ENCODE data around the gene CSE1L. TPM values are rescaled to one million over a fixed set of nuclear protein-coding genes. Genes with fewer than 3 reads are reported as not detected.

The CSE1L gene
- total RNA-seq, 4 donors from 2014 or later, result 32.8 to 88.9 (median 70.1) TPM

GRCh38 chr20:49138431-49138830 is 92.3 kb downstream of the CSE1L start:
- Histone ChIP-seq H3K4me3 (no peak overlapping the region), H3K4me1 (peaks cover 0 to 4% (median 0%) of the 10 kb centered on the region in 3 donors), H3K27ac (no peak overlapping the region), H3K9me3 (no peaks in the 10 kb centered on the region), H3K36me3 (peaks cover 0 to 77% (median 0%) of the 10 kb centered on the region in 3 donors), H3K27me3 (no peaks in the 10 kb centered on the region)
- TF ChIP-seq POLR2A (IDR thresholded peaks at IDR 0.05) (no peak), CTCF (IDR thresholded peaks at IDR 0.05) (no peak)
- intact Hi-C loops (cut with DNase I), result no loop called here
- DNase-seq, result no peak

DNA sequence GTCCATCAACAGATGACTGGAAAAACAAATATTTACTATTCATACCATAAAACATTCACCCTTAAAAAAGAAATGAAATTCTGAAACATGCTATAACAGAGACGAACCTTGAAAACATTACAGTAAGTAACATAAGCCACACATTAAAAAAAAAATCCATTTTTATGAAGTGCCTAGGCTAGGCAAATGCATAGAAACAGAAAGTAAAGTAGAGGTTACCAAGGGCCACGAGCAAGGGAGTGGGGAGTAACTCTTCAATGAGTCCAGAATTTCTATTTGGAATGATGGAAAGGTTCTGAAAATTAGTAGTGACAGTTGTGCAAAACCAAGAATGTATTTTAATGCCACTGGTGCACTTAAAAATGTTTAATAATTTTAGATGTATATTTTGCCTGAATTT is 94.3 kb downstream of the CSE1L start:
- H3K36me3 ChIP-seq, result peaks cover 0 to 77% (median 0%) of the 10 kb centered on the region in 3 donors
- H3K4me1 ChIP-seq, result peaks cover 0 to 4% (median 0%) of the 10 kb centered on the region in 3 donors
- 57 to 58% methylated on average over 2 of the region's 2 CpGs for WGBS, 2 donors
- DNase-seq, result no peak
- H3K27ac ChIP-seq, result no peak overlapping the region
- H3K9me3 ChIP-seq, result no peaks in the 10 kb centered on the region
- intact Hi-C loops (cut with DNase I), result no loop called here
- no peaks in the 10 kb centered on the region for H3K27me3 ChIP-seq
- H3K4me3 ChIP-seq, result no peak overlapping the region
- TF ChIP-seq POLR2A (IDR thresholded peaks at IDR 0.05), result no peak
- TF ChIP-seq CTCF (IDR thresholded peaks at IDR 0.05), result no peak

DNA sequence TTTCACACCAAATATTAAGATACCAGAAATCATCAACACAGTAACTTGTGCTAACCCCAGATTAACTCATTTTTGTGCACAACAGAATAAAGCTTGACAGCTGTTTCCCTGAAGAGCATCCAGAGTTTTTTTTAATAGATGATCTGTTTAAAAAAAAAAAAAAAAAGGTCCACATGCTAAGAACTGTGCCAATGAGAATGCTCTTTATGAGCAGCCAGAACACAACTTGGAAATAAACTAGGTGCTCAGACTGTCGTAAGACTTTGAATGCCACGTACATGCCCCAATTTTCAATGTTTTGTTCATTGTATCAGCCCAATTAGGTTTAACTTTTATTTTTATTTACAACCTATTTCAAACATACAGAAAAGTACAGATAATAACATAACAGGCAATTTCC is 94.7 kb downstream of the CSE1L start:
- H3K4me1 ChIP-seq, result peaks cover 0 to 4% (median 0%) of the 10 kb centered on the region in 3 donors
- 78 to 80% methylated on average over 2 of the region's 2 CpGs for WGBS, 2 donors
- DNase-seq, result no peak
- no peak for TF ChIP-seq POLR2A (IDR thresholded peaks at IDR 0.05)
- no peak for TF ChIP-seq CTCF (IDR thresholded peaks at IDR 0.05)
- H3K9me3 ChIP-seq, result no peaks in the 10 kb centered on the region
- H3K27me3 ChIP-seq, result no peaks in the 10 kb centered on the region
- peaks cover 0 to 77% (median 0%) of the 10 kb centered on the region in 3 donors for H3K36me3 ChIP-seq
- intact Hi-C loops (cut with DNase I), result no loop called here
- H3K27ac ChIP-seq, result no peak overlapping the region
- H3K4me3 ChIP-seq, result no peak overlapping the region

Small RNA genes lying within 50 kb of the gene (small RNA-seq; reads per million reads assigned to genes)
- 0 reads per million in 4 donors for gene SNAP23P1

Other genes with a start within 250 kb of the CSE1L start
- 10 to 100 TPM in 2 of 4 donors, 1 to 10 TPM in 2; 4.9 to 25.9 (median 8.9) TPM for gene PREX1, start 218.3 kb upstream of the CSE1L start, total RNA-seq
- gene ARFGEF2, start 124.6 kb upstream of the CSE1L start, total RNA-seq, result 10 to 100 TPM; 23.7 to 37.0 (median 28.1) TPM
- gene STAU1, start 142.0 kb downstream of the CSE1L start, total RNA-seq, result 10 to 100 TPM; 51.4 to 65.6 (median 58.7) TPM
- gene DDX27, start 173.1 kb downstream of the CSE1L start, total RNA-seq, result 10 to 100 TPM; 19.8 to 35.7 (median 30.8) TPM
- 10 to 100 TPM; 12.8 to 25.2 (median 17.9) TPM for gene ZNFX1, start 231.7 kb downstream of the CSE1L start, total RNA-seq